CD14-positive monocyte (primary cell): Measurements from ENCODE around the gene CCNC. TPM values are rescaled to one million over a fixed set of nuclear protein-coding genes. Genes with fewer than 3 reads are reported as not detected.

Experiments used
- DNase-seq, 3 donors: peaks; one replicate each; pipeline ENCODE4 v3.0.0-alpha.2; 2011 to 2022
- H2AFZ ChIP-seq: 2 replicates; pipeline ENCODE4 v1.6.0; 2012; ENCODE audit warnings: mild to moderate bottlenecking, low read depth, low read length, inconsistent platforms; ENCODE audit not compliant: insufficient read depth, poor library complexity, severe bottlenecking
- H3K27ac ChIP-seq, 2 donors: 1 replicate in 1 of 2; 2 replicates in 1 of 2; pipeline ENCODE4 v1.5.1; 2012 to 2013; ENCODE audit warnings: low read length in 2 of 2, control low read depth in 1 of 2, inconsistent platforms in 1 of 2, low read depth in 1 of 2, mild to moderate bottlenecking in 1 of 2
- H3K27me3 ChIP-seq, 2 donors: one replicate each; pipeline versions ENCODE4 v1.6.0 to v1.6.1; 2011 to 2013; ENCODE audit warnings: low read length in 2 of 2; ENCODE audit not compliant: control insufficient read depth in 2 of 2, insufficient read depth in 2 of 2
- H3K36me3 ChIP-seq, 2 donors: replicated peaks in 1 of 2; 1 replicate in 1 of 2; 2 replicates in 1 of 2; pipeline versions ENCODE4 v1.5.1 to v1.6.1; 2012 to 2013; ENCODE audit warnings: low read length in 2 of 2, control low read depth in 1 of 2, inconsistent platforms in 1 of 2, mild to moderate bottlenecking in 1 of 2; ENCODE audit not compliant: insufficient read depth in 2 of 2, control insufficient read depth in 1 of 2
- H3K4me1 ChIP-seq, 2 donors: 1 replicate in 1 of 2; 2 replicates in 1 of 2; pipeline versions ENCODE4 v1.5.1 to v1.6.1; 2012 to 2013; ENCODE audit warnings: low read length in 2 of 2, control low read depth in 1 of 2, inconsistent platforms in 1 of 2, mild to moderate bottlenecking in 1 of 2, moderate library complexity in 1 of 2; ENCODE audit not compliant: insufficient read depth in 2 of 2, control insufficient read depth in 1 of 2
- H3K4me2 ChIP-seq: replicated peaks from 2 replicates; pipeline ENCODE3; 2012; ENCODE audit warnings: low read length, moderate library complexity, mild to moderate bottlenecking; ENCODE audit not compliant: poor library complexity, severe bottlenecking; ENCODE audit errors: extremely low read depth
- H3K4me3 ChIP-seq, 3 experiments: fragments of 200-600 bp in 1 of 3; sonication (generic) in 1 of 3; replicated peaks in 1 of 3; 1 replicate in 2 of 3; 2 replicates in 1 of 3; pipeline ENCODE4 v1.5.1; 2011 to 2013; ENCODE audit warnings: low read length in 3 of 3, mild to moderate bottlenecking in 3 of 3, control low read depth in 2 of 3, low read depth in 2 of 3, inconsistent platforms in 1 of 3, moderate library complexity in 1 of 3
- H3K79me2 ChIP-seq: 2 replicates; pipeline ENCODE4 v1.6.0; 2012; ENCODE audit warnings: mild to moderate bottlenecking, control low read depth, inconsistent platforms, low read length, moderate library complexity; ENCODE audit not compliant: insufficient read depth
- H3K9ac ChIP-seq: 2 replicates; pipeline ENCODE4 v1.6.0; 2017; ENCODE audit warnings: low read length, mild to moderate bottlenecking; ENCODE audit not compliant: insufficient read depth, poor library complexity, severe bottlenecking
- H3K9me3 ChIP-seq, 2 donors: replicated peaks in 1 of 2; 1 replicate in 1 of 2; 2 replicates in 1 of 2; pipeline versions ENCODE4 v1.5.1 to v1.6.1; 2012 to 2013; ENCODE audit warnings: low read length in 2 of 2, control low read depth in 1 of 2; ENCODE audit not compliant: control insufficient read depth in 1 of 2, insufficient read depth in 1 of 2
- H4K20me1 ChIP-seq: 2 replicates; pipeline ENCODE4 v1.6.0; 2012; ENCODE audit warnings: mild to moderate bottlenecking, low read length, control low read depth, moderate library complexity; ENCODE audit not compliant: insufficient read depth
- H3K27ac Mint-ChIP-seq, 7 donors: one replicate each; pipeline ENCODE4 v1.8.0; 2020; ENCODE audit warnings: mild to moderate bottlenecking in 7 of 7, mixed read lengths in 7 of 7, moderate library complexity in 6 of 7, inconsistent platforms in 2 of 7
- H3K27me3 Mint-ChIP-seq, 3 donors: one replicate each; pipeline ENCODE4 v1.8.0; 2021 to 2022; ENCODE audit warnings: low read depth in 3 of 3, mild to moderate bottlenecking in 3 of 3, mixed read lengths in 3 of 3, moderate library complexity in 3 of 3, inconsistent platforms in 1 of 3
- H3K36me3 Mint-ChIP-seq, 2 donors: one replicate each; pipeline ENCODE4 v1.8.0; 2020; ENCODE audit warnings: mixed read lengths in 2 of 2, inconsistent platforms in 1 of 2, mild to moderate bottlenecking in 1 of 2
- H3K4me1 Mint-ChIP-seq: one replicate; pipeline ENCODE4 v1.8.0; 2020; ENCODE audit warnings: mild to moderate bottlenecking, mixed read lengths
- H3K4me3 Mint-ChIP-seq, 2 donors: one replicate each; pipeline ENCODE4 v1.8.0; 2020; ENCODE audit warnings: mild to moderate bottlenecking in 2 of 2, mixed read lengths in 2 of 2, moderate library complexity in 1 of 2
- H3K9me3 Mint-ChIP-seq, 7 donors: one replicate each; pipeline ENCODE4 v1.8.0; 2020 to 2022; ENCODE audit warnings: mixed read lengths in 7 of 7, mild to moderate bottlenecking in 6 of 7, moderate library complexity in 6 of 7, inconsistent platforms in 2 of 7
- WGBS: methylation state at CpG from one replicate; pipeline ENCODE4 v1.1.5; 2013; ENCODE audit warnings: missing lambda C conversion rate; ENCODE audit not compliant: insufficient coverage; 5-methylcytosine and 5-hydroxymethylcytosine counted together
- intact Hi-C, 2 donors: fragments of 100-400 bp; cut with micrococcal nuclease; formaldehyde crosslinking; loops; one replicate each; pipeline versions ENCODE4 v1.15.0 to v1.15.1; 2023
- polyA plus RNA-seq, 3 donors: library from polyadenylated mRNA; depleted of rRNA in 1 of 3; unstranded in 2 of 3; stranded (reverse) in 1 of 3; fragments of 300-500 nt in 2 of 3; fragments of >200 nt in 1 of 3; fragmentation: Illumina TruSeq in 2 of 3; gene quantifications; 1 replicate in 2 of 3; 2 replicates in 1 of 3; pipeline ENCODE4 v1.2.3, GENCODE V29; 2012 to 2021
- TF ChIP-seq, protein P1 (sequence below): fragments of 200-600 bp; IDR thresholded peaks from one replicate; pipeline ENCODE4 v1.8.0; 2022; ENCODE audit warnings: antibody characterized with exemption, mild to moderate bottlenecking

CCNC gene
- polyA plus RNA-seq, 3 donors: 14.9 to 41.9 (median 35.6) TPM

DNA sequence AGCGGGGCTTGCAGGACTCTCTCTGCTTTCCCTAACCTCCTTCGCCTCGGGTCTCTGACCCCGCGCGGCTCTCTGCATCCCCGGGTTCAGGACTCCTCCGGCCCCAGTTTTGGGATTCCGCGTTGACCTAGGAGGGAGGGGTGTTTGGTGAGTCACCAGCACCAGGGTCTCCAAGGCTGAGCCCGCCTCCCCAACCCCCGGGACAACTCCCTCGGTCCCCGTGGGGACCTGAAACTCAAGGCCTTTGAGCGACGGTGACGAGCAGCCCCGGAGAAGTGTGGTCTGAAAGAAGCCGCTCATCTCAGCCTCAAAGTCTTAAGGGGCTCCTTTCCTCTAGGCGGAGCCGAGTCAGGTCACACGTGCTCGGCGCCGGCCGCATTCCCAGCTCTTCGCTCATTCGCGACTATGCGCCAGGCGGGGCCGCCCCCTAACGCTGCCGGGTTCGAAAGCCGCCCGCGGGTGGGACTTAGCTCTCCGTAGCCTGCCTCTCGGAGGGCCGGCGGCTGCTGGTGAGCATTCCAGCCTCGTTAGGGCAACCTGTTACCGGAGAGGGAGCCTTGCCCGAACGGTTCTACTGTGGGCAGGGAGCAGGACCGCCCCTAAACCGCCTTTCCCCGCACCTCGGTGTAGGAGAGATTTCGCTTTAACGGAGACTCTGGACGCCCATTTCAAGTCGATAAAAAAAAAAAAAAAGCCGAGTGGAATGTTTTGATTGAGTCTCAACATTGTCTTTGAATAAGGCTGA lies 35.1 kb upstream of the CCNC start:
- peak overlapping the region; percentile 60 for H2AFZ ChIP-seq

More for the DNA sequence above, 35.1 kb upstream of the CCNC start:
- H3K9me3 Mint-ChIP-seq: peaks cover 0 to 54% (median 27%) of the 10 kb centered on the region in 7 donors
- H3K4me3 Mint-ChIP-seq: peak overlapping the region; percentile 77 to 89
- H3K27ac Mint-ChIP-seq: no peak overlapping the region
- WGBS: under 1% methylated on average over 44 of the region's 55 CpGs
- DNase-seq: no peak
- H3K36me3 ChIP-seq: no peaks in the 10 kb centered on the region
- H3K36me3 Mint-ChIP-seq: peaks cover 10 to 17% of the 10 kb centered on the region in 2 donors
- peak overlapping the region; percentile 13 to 67 (median 30) for H3K4me3 ChIP-seq
- H3K27me3 ChIP-seq: peaks cover 98 to 100% of the 10 kb centered on the region in 2 donors
- intact Hi-C loops: no loop called here
- no peak overlapping the region for H3K27ac ChIP-seq
- H3K4me2 ChIP-seq: peak overlapping the region; percentile 79
- H3K9ac ChIP-seq: no peak overlapping the region
- H3K27me3 Mint-ChIP-seq: peaks cover 95 to 100% (median 97%) of the 10 kb centered on the region in 3 donors
- H3K79me2 ChIP-seq: no peaks in the 10 kb centered on the region
- H3K4me1 Mint-ChIP-seq: peaks cover 34% of the 10 kb centered on the region
- peaks cover 23 to 24% of the 10 kb centered on the region in 2 donors for H3K4me1 ChIP-seq
- H3K9me3 ChIP-seq: peaks cover 10 to 39% of the 10 kb centered on the region in 2 donors
- H4K20me1 ChIP-seq: no peaks in the 10 kb centered on the region
- TF ChIP-seq, protein P1, sequence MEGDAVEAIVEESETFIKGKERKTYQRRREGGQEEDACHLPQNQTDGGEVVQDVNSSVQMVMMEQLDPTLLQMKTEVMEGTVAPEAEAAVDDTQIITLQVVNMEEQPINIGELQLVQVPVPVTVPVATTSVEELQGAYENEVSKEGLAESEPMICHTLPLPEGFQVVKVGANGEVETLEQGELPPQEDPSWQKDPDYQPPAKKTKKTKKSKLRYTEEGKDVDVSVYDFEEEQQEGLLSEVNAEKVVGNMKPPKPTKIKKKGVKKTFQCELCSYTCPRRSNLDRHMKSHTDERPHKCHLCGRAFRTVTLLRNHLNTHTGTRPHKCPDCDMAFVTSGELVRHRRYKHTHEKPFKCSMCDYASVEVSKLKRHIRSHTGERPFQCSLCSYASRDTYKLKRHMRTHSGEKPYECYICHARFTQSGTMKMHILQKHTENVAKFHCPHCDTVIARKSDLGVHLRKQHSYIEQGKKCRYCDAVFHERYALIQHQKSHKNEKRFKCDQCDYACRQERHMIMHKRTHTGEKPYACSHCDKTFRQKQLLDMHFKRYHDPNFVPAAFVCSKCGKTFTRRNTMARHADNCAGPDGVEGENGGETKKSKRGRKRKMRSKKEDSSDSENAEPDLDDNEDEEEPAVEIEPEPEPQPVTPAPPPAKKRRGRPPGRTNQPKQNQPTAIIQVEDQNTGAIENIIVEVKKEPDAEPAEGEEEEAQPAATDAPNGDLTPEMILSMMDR: no peak
